HCT116 (cell line): ENCODE data around the gene CENATAC.

Source experiments
- EGR1 ChIP-seq: IDR thresholded peaks from 2 replicates; pipeline ENCODE4 v1.6.1; 2012; ENCODE audit warnings: low read depth
- EZH2 ChIP-seq: fragments of 200-600 bp; sonication (generic); IDR thresholded peaks from 2 replicates; pipeline ENCODE4 v1.6.1; 2017; ENCODE audit warnings: antibody characterized with exemption, mixed run types
- FOSL1 ChIP-seq: IDR thresholded peaks from 2 replicates; pipeline ENCODE4 v1.6.1; 2012; ENCODE audit warnings: low read depth
- POLR2A ChIP-seq: IDR thresholded peaks from 2 replicates; pipeline ENCODE4 v1.7.0; 2011; ENCODE audit warnings: borderline replicate concordance; ENCODE audit not compliant: insufficient read depth, insufficient read length; ENCODE audit errors: extremely low read depth
- POLR2AphosphoS5 ChIP-seq: IDR thresholded peaks from 2 replicates; pipeline ENCODE4 v1.6.1; 2011; ENCODE audit warnings: mild to moderate bottlenecking, low read depth, low read length, moderate library complexity
- RAD21 ChIP-seq: IDR thresholded peaks from 2 replicates; pipeline ENCODE4 v1.6.1; 2012; ENCODE audit warnings: low read depth, mild to moderate bottlenecking
- SIN3A ChIP-seq: IDR thresholded peaks from 2 replicates; pipeline ENCODE4 v1.6.1; 2012; ENCODE audit warnings: low read depth
- SP1 ChIP-seq: IDR thresholded peaks from 2 replicates; pipeline ENCODE4 v1.6.1; 2012; ENCODE audit warnings: low read depth
- TF ChIP-seq, protein P1 (sequence below), 3 experiments: fragments of 200-600 bp in 1 of 3; sonication (generic) in 1 of 3; IDR thresholded peaks in 2 of 3; conservative IDR thresholded peaks in 1 of 3; 2 replicates each; pipeline ENCODE4 v1.5.1; 2012 to 2017; ENCODE audit warnings: low read depth in 2 of 3, low read length in 2 of 3, antibody characterized with exemption in 1 of 3, borderline replicate concordance in 1 of 3, control low read depth in 1 of 3, mild to moderate bottlenecking in 1 of 3, mixed read lengths in 1 of 3, mixed run types in 1 of 3, moderate library complexity in 1 of 3; ENCODE audit not compliant: insufficient read depth in 1 of 3
- TF ChIP-seq, protein P2 (sequence below): IDR thresholded peaks from 2 replicates; pipeline ENCODE4 v1.6.1; 2011; ENCODE audit warnings: mild to moderate bottlenecking, low read length, moderate library complexity; ENCODE audit not compliant: insufficient replicate concordance; ENCODE audit errors: extremely low read depth
- TF ChIP-seq, protein P3 (sequence below): IDR thresholded peaks from 2 replicates; pipeline ENCODE4 v1.6.1; 2012; ENCODE audit warnings: low read depth
- TF ChIP-seq, protein P4 (sequence below): IDR thresholded peaks from 2 replicates; pipeline ENCODE4 v1.6.1; 2012

DNA sequence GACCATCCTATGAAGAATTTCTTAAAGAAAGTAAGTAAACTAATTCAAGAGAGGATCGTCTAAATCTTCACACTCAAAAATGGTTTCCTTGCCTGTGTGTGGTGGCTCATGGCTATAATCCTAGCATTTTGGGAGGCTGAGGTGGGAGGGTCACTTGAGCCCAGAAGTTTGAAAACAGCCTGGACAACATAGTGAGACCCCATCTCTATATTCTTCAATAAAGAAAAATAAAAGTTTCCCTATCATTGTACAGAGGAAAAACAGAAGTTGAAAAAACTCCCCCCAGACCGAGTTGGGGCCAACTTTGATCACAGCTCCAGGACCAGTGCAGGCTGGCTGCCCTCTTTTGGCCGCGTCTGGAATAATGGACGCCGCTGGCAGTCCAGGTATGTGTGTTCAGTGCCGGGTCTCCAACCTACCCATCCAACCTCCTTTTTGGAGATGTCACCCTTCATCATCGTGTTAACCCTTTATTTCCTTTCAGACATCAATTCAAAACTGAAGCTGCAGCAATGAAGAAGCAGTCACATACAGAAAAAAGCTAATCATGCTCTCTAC lies 17.2 kb downstream of the CENATAC start:
- TF ChIP-seq, protein P1, sequence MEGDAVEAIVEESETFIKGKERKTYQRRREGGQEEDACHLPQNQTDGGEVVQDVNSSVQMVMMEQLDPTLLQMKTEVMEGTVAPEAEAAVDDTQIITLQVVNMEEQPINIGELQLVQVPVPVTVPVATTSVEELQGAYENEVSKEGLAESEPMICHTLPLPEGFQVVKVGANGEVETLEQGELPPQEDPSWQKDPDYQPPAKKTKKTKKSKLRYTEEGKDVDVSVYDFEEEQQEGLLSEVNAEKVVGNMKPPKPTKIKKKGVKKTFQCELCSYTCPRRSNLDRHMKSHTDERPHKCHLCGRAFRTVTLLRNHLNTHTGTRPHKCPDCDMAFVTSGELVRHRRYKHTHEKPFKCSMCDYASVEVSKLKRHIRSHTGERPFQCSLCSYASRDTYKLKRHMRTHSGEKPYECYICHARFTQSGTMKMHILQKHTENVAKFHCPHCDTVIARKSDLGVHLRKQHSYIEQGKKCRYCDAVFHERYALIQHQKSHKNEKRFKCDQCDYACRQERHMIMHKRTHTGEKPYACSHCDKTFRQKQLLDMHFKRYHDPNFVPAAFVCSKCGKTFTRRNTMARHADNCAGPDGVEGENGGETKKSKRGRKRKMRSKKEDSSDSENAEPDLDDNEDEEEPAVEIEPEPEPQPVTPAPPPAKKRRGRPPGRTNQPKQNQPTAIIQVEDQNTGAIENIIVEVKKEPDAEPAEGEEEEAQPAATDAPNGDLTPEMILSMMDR (IDR thresholded peaks at IDR 0.05 in 2 of 3, conservative IDR thresholded peaks at IDR 0.05 in 1 of 3; ENCODE audit: borderline replicate concordance in 1 of 3, insufficient read depth in 1 of 3, low read depth in 2 of 3, low read length in 2 of 3): peak; percentile 32 to 45 (median 36); a peak in 4 of 6 replicates
- TF ChIP-seq POLR2A: no peak
- TF ChIP-seq, protein P2, sequence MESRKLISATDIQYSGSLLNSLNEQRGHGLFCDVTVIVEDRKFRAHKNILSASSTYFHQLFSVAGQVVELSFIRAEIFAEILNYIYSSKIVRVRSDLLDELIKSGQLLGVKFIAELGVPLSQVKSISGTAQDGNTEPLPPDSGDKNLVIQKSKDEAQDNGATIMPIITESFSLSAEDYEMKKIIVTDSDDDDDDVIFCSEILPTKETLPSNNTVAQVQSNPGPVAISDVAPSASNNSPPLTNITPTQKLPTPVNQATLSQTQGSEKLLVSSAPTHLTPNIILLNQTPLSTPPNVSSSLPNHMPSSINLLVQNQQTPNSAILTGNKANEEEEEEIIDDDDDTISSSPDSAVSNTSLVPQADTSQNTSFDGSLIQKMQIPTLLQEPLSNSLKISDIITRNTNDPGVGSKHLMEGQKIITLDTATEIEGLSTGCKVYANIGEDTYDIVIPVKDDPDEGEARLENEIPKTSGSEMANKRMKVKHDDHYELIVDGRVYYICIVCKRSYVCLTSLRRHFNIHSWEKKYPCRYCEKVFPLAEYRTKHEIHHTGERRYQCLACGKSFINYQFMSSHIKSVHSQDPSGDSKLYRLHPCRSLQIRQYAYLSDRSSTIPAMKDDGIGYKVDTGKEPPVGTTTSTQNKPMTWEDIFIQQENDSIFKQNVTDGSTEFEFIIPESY: no peak
- TF ChIP-seq FOSL1: no peak
- no peak; the same call in 1 of the 2 replicates for TF ChIP-seq SP1
- TF ChIP-seq POLR2AphosphoS5: peak; percentile 55
- TF ChIP-seq SIN3A: no peak
- TF ChIP-seq EZH2: no peak
- TF ChIP-seq RAD21: peak; percentile 45
- TF ChIP-seq, protein P3, sequence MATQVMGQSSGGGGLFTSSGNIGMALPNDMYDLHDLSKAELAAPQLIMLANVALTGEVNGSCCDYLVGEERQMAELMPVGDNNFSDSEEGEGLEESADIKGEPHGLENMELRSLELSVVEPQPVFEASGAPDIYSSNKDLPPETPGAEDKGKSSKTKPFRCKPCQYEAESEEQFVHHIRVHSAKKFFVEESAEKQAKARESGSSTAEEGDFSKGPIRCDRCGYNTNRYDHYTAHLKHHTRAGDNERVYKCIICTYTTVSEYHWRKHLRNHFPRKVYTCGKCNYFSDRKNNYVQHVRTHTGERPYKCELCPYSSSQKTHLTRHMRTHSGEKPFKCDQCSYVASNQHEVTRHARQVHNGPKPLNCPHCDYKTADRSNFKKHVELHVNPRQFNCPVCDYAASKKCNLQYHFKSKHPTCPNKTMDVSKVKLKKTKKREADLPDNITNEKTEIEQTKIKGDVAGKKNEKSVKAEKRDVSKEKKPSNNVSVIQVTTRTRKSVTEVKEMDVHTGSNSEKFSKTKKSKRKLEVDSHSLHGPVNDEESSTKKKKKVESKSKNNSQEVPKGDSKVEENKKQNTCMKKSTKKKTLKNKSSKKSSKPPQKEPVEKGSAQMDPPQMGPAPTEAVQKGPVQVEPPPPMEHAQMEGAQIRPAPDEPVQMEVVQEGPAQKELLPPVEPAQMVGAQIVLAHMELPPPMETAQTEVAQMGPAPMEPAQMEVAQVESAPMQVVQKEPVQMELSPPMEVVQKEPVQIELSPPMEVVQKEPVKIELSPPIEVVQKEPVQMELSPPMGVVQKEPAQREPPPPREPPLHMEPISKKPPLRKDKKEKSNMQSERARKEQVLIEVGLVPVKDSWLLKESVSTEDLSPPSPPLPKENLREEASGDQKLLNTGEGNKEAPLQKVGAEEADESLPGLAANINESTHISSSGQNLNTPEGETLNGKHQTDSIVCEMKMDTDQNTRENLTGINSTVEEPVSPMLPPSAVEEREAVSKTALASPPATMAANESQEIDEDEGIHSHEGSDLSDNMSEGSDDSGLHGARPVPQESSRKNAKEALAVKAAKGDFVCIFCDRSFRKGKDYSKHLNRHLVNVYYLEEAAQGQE: no peak
- TF ChIP-seq EGR1: 0 out of 2 replicates have a peak, but pooled peaks have one; percentile 7
- TF ChIP-seq, protein P4, sequence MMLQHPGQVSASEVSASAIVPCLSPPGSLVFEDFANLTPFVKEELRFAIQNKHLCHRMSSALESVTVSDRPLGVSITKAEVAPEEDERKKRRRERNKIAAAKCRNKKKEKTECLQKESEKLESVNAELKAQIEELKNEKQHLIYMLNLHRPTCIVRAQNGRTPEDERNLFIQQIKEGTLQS: no peak
